ENCODE measurements around the gene AFF4.

The AFF4 gene

DNA sequence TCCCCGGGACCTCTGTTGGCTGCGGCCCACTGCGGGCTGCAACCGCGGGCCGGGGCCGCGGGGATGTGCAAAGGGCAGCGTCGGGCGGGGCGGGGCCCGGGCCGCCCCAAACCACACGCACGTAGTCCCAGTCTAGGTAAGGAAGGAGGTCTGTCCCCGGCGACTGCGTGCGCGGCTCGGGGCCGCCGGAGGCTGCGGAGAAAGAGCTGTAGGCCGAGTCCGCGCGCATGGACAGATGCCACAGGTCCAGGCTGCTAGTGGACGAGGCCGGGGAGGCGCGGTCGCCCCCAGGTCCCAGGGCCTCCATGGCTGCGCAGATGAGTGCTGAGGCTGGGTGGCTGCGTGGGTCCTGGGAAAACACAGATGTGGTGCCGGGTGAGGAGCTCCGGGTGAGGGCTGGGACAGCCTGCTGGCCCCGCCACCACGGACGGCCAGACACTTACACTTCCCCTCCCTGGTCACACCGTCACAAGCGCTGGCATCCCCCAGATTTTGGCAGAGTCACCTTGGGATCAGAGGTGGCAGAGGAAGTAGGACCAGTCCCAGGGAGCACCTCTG lies 137.5 kb downstream of the AFF4 start:
- DNase-seq: no peak

Measured in OCI-M1 (cell line).